Epithelial cell of umbilical artery (primary cell): ENCODE data around the gene NUDT17. TPM values are rescaled to one million over a fixed set of nuclear protein-coding genes. Genes with fewer than 3 reads are reported as not detected.

Experiments used
- total RNA-seq: library from RNA; depleted of rRNA; stranded (reverse); fragments of >200 nt; gene quantifications from 2 replicates; pipeline ENCODE4 v1.2.3, GENCODE V29; 2014

NUDT17 gene
- 2.1 and 2.9 TPM in 2 replicates for total RNA-seq

GRCh38 chr1:145845514-145846161 is at the start of gene NUDT17:
NUDT17 (plus strand) TSS chr1:145845630; CDS start chr1:145845641, 11 bp downstream.

GRCh38 chr1:145823565-145824498 is 21.6 kb upstream of the NUDT17 start, which contains the start of the genes POLR3C and RNF115:
POLR3C (plus strand) TSS chr1:145824200; CDS start chr1:145825777, 1,577 bp downstream.
RNF115 (minus strand) TSS chr1:145824095; CDS start chr1:145823873, 222 bp downstream.

GRCh38 chr1:145858901-145859490 is 13.6 kb downstream of the NUDT17 start, which contains the start of gene PIAS3:
PIAS3 (minus strand) TSS chr1:145859081; CDS start chr1:145858990, 91 bp downstream.

GRCh38 chr1:145885738-145886287 is 40.4 kb downstream of the NUDT17 start, which contains the start of gene ANKRD35:
ANKRD35 (minus strand) TSS chr1:145885866; CDS start chr1:145885758, 108 bp downstream.

Other genes starting within 250 kb of the NUDT17 start
- 23.4 and 38.0 TPM in 2 replicates for gene GPR89A, start 237.6 kb upstream of the NUDT17 start, total RNA-seq
- gene PDZK1, start 138.3 kb upstream of the NUDT17 start, total RNA-seq = not detected in 2 replicates
- gene CD160, start 126.1 kb upstream of the NUDT17 start, total RNA-seq = not detected in 2 replicates
- 10.4 and 12.3 TPM in 2 replicates for gene RNF115, start 21.5 kb upstream of the NUDT17 start, total RNA-seq
- 27.9 and 33.9 TPM in 2 replicates for gene POLR3C, start 21.4 kb upstream of the NUDT17 start, total RNA-seq
- 4.1 and 4.2 TPM in 2 replicates for gene PIAS3, start 13.5 kb downstream of the NUDT17 start, total RNA-seq
- 0.32 and 0.46 TPM in 2 replicates for gene ANKRD35, start 40.2 kb downstream of the NUDT17 start, total RNA-seq
- 7.8 and 10.7 TPM in 2 replicates for gene ITGA10, start 64.4 kb downstream of the NUDT17 start, total RNA-seq
- 27.3 and 40.1 TPM in 2 replicates for gene PEX11B, start 73.1 kb downstream of the NUDT17 start, total RNA-seq
- 222 and 239 TPM in 2 replicates for gene RBM8A, start 81.9 kb downstream of the NUDT17 start, total RNA-seq
- 17.3 and 20.1 TPM in 2 replicates for gene LIX1L, start 112.4 kb downstream of the NUDT17 start, total RNA-seq
- 0.15 and 0.32 TPM in 2 replicates for gene ANKRD34A, start 118.9 kb downstream of the NUDT17 start, total RNA-seq
- 12.3 and 18.8 TPM in 2 replicates for gene POLR3GL, start 119.1 kb downstream of the NUDT17 start, total RNA-seq
- 19.5 and 98.6 TPM in 2 replicates for gene TXNIP, start 150.9 kb downstream of the NUDT17 start, total RNA-seq
- not detected in 2 replicates for gene HJV, start 176.1 kb downstream of the NUDT17 start, total RNA-seq